ENCODE data around the gene ZNF628. TPM values are rescaled to one million over a fixed set of nuclear protein-coding genes. Genes with fewer than 3 reads are reported as not detected.
A peak's percentile ranks its signal among the peaks of the same experiment; 100 is the strongest.

The ZNF628 gene
- total RNA-seq, 1 experiment from 2014 or later, result 21.7 TPM

DNA sequence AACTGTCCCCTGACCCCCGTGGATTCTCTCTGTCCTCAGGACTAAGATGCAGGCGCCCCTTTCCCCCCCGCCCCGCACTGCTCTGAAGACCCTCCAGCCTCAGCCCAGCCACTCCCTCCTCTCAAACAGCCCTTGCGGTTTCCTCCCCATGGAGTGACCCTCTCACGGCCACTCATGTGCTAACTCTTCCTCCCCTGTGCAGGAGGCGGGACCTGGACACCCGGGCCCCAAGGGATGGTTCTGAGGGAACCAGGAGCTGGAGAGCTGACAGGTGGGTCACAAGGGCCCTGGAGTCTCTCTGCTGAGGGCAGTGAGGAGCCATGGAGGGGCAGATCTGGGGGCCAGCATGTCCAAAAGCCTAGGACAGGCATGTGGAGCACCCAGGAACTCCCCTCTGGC is 16.9 kb upstream of the ZNF628 start:
- intact Hi-C loops (cut with micrococcal nuclease; ENCODE audit: unreplicated experiment) (no loop called here), in situ Hi-C loops (cut with HindIII; ENCODE audit: low pct_unique_long_range_greater_than_20kb, low sequenced_read_pairs) (no loop called here)
- Histone ChIP-seq H3K36me3 (ENCODE audit: control insufficient read depth, insufficient read depth, low read length) (no peaks in the 10 kb centered on the region), H3K4me3 (ENCODE audit: low read depth in 2 of 2, low read length in 2 of 2) (no peak overlapping the region), H3K9me3 (ENCODE audit: control insufficient read depth, insufficient read depth, low read depth, low read length) (no peaks in the 10 kb centered on the region), H3K27me3 (ENCODE audit: control insufficient read depth, insufficient read depth, low read length) (no peaks in the 10 kb centered on the region), H3K4me1 (ENCODE audit: control insufficient read depth, insufficient read depth, low read length) (peaks cover 15% of the 10 kb centered on the region), H3K27ac (ENCODE audit: low read length) (0 out of 2 replicates have a peak overlapping the region, but pooled peaks have one; percentile 12)
- TF ChIP-seq TCF7L2 (IDR thresholded peaks at IDR 0.05; ENCODE audit: low read depth, low read length) (no peak), POLR2AphosphoS5 (IDR thresholded peaks at IDR 0.05; ENCODE audit: low read depth, low read length) (no peak; the same call in 1 of the 2 replicates), SIN3A (IDR thresholded peaks at IDR 0.05; ENCODE audit: borderline replicate concordance, insufficient read depth, low read depth, low read length) (no peak)
- TF ChIP-seq, protein P1, sequence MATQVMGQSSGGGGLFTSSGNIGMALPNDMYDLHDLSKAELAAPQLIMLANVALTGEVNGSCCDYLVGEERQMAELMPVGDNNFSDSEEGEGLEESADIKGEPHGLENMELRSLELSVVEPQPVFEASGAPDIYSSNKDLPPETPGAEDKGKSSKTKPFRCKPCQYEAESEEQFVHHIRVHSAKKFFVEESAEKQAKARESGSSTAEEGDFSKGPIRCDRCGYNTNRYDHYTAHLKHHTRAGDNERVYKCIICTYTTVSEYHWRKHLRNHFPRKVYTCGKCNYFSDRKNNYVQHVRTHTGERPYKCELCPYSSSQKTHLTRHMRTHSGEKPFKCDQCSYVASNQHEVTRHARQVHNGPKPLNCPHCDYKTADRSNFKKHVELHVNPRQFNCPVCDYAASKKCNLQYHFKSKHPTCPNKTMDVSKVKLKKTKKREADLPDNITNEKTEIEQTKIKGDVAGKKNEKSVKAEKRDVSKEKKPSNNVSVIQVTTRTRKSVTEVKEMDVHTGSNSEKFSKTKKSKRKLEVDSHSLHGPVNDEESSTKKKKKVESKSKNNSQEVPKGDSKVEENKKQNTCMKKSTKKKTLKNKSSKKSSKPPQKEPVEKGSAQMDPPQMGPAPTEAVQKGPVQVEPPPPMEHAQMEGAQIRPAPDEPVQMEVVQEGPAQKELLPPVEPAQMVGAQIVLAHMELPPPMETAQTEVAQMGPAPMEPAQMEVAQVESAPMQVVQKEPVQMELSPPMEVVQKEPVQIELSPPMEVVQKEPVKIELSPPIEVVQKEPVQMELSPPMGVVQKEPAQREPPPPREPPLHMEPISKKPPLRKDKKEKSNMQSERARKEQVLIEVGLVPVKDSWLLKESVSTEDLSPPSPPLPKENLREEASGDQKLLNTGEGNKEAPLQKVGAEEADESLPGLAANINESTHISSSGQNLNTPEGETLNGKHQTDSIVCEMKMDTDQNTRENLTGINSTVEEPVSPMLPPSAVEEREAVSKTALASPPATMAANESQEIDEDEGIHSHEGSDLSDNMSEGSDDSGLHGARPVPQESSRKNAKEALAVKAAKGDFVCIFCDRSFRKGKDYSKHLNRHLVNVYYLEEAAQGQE (IDR thresholded peaks at IDR 0.05; ENCODE audit: insufficient read depth in 1 of 2, low read depth in 2 of 2, low read length in 1 of 2), result no peak
- TF ChIP-seq, protein P2, sequence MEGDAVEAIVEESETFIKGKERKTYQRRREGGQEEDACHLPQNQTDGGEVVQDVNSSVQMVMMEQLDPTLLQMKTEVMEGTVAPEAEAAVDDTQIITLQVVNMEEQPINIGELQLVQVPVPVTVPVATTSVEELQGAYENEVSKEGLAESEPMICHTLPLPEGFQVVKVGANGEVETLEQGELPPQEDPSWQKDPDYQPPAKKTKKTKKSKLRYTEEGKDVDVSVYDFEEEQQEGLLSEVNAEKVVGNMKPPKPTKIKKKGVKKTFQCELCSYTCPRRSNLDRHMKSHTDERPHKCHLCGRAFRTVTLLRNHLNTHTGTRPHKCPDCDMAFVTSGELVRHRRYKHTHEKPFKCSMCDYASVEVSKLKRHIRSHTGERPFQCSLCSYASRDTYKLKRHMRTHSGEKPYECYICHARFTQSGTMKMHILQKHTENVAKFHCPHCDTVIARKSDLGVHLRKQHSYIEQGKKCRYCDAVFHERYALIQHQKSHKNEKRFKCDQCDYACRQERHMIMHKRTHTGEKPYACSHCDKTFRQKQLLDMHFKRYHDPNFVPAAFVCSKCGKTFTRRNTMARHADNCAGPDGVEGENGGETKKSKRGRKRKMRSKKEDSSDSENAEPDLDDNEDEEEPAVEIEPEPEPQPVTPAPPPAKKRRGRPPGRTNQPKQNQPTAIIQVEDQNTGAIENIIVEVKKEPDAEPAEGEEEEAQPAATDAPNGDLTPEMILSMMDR (IDR thresholded peaks at IDR 0.05), result no peak
- ATAC-seq, result no peak
- CTCF ChIA-PET, result interaction anchor here (1.8 kb wide), 1 partner anchor 44 kb away, joined by 11 read pairs; no protein-coding TSS in a partner anchor
- no TSS peak for BruUV-seq (replicated peaks)
- POLR2A ChIA-PET, result no interaction called here
- DNase-seq (ENCODE audit: low read depth, low spot score), result no peak

DNA sequence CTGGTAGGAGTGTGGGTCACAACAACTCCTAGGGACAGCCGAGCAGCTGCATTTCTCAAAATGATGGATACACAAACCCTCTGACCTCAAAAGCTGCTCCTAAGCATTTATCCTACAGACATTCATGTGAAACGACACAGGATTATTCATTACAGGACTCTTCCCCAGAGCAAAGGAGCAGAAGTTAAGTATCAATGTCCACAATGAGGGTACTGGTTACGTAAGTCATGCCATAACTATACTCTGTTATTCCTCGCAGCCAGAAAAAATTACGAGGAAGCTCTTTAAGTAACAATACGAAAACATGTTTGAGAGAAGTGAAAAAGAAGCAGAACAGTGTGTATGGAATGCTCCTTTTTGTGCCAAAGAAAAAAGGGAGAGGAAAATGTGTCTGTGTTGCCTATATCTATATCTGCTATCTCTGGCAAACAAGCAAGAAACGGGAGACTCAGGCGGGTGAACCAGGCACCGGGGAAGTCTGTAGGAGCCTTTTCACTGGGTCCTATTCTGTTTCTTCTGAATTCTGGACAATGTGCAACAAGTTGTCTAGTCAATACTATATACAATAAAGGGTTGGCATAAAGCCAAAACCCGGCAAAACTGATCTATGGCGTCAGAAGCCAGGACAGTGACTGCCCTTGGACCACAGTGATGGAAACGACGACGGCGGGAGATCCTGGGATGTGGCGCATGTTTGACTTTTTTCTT is 16.3 kb upstream of the ZNF628 start:
- no peaks in the 10 kb centered on the region for H3K36me3 ChIP-seq (ENCODE audit: control insufficient read depth, insufficient read depth, low read length)
- ChIA-PET CTCF (interaction anchor here (1.8 kb wide), 1 partner anchor 44 kb away, joined by 11 read pairs; no protein-coding TSS in a partner anchor), POLR2A (no interaction called here)
- H3K27ac ChIP-seq (ENCODE audit: low read length), result peak overlapping the region; percentile 92
- no peaks in the 10 kb centered on the region for H3K27me3 ChIP-seq (ENCODE audit: control insufficient read depth, insufficient read depth, low read length)
- TF ChIP-seq TCF7L2 (IDR thresholded peaks at IDR 0.05; ENCODE audit: low read depth, low read length) (no peak), SIN3A (IDR thresholded peaks at IDR 0.05; ENCODE audit: borderline replicate concordance, insufficient read depth, low read depth, low read length) (no peak), POLR2AphosphoS5 (IDR thresholded peaks at IDR 0.05; ENCODE audit: low read depth, low read length) (no peak; the same call in 1 of the 2 replicates)
- TF ChIP-seq, protein P2 (IDR thresholded peaks at IDR 0.05), result no peak
- TF ChIP-seq, protein P1 (IDR thresholded peaks at IDR 0.05; ENCODE audit: insufficient read depth in 1 of 2, low read depth in 2 of 2, low read length in 1 of 2), result no peak
- H3K4me1 ChIP-seq (ENCODE audit: control insufficient read depth, insufficient read depth, low read length), result peaks cover 15% of the 10 kb centered on the region
- H3K4me3 ChIP-seq (ENCODE audit: low read depth in 2 of 2, low read length in 2 of 2), result peak overlapping the region; percentile 91 to 92
- DNase-seq (ENCODE audit: low read depth, low spot score) (no peak), ATAC-seq (no peak)
- in situ Hi-C loops (cut with HindIII; ENCODE audit: low pct_unique_long_range_greater_than_20kb, low sequenced_read_pairs) (no loop called here), intact Hi-C loops (cut with micrococcal nuclease; ENCODE audit: unreplicated experiment) (no loop called here)
- no peaks in the 10 kb centered on the region for H3K9me3 ChIP-seq (ENCODE audit: control insufficient read depth, insufficient read depth, low read depth, low read length)
- BruUV-seq (replicated peaks), result TSS peak; percentile 88
